WTC11 (cell line): ENCODE data around the gene HTR5A. TPM values are rescaled to one million over a fixed set of nuclear protein-coding genes. Genes with fewer than 3 reads are reported as not detected.

ENCODE experiments used
- ATAC-seq: fragments of 200-7000 bp; cut with Tn5 transposase; 2 replicates; pipeline ENCODE4 v1.10.0; 2021; ENCODE audit warnings: mild to moderate bottlenecking, moderate library complexity
- CTCF ChIA-PET: fragments of 300-600 bp; sonication (Branson Sonifier 250); formaldehyde crosslinking; loops from one replicate; lab custom pipeline; 2021; ENCODE audit warnings: antibody characterized with exemption; lab: Charles Lee
- POLR2A ChIA-PET: fragments of 350-600 bp; sonication (Branson Sonifier 250); formaldehyde crosslinking; loops from one replicate; lab custom pipeline; 2021; ENCODE audit warnings: antibody characterized with exemption; lab: Charles Lee
- DNase-seq: peaks from one replicate; pipeline ENCODE4 v3.0.0; 2021; ENCODE audit warnings: low spot score
- H3K27ac Mint-ChIP-seq: 2 replicates; pipeline ENCODE4 v1.8.0; 2021; ENCODE audit warnings: mixed read lengths
- H3K27me3 Mint-ChIP-seq: 2 replicates; pipeline ENCODE4 v1.8.0; 2021; ENCODE audit warnings: low read depth, mild to moderate bottlenecking, moderate library complexity, mixed read lengths
- H3K36me3 Mint-ChIP-seq: 2 replicates; pipeline ENCODE4 v1.8.0; 2021; ENCODE audit warnings: mixed read lengths
- H3K4me1 Mint-ChIP-seq: 2 replicates; pipeline ENCODE4 v1.8.0; 2022; ENCODE audit warnings: mixed read lengths
- H3K4me3 Mint-ChIP-seq: 2 replicates; pipeline ENCODE4 v1.8.0; 2021; ENCODE audit warnings: mild to moderate bottlenecking, moderate library complexity, mixed read lengths
- H3K9me3 Mint-ChIP-seq: 2 replicates; pipeline ENCODE4 v1.8.0; 2021; ENCODE audit warnings: mixed read lengths
- ETV6 ChIP-seq: sonication (generic); formaldehyde crosslinking; IDR thresholded peaks from 2 replicates; pipeline ENCODE4 v1.8.1; 2022; ENCODE audit warnings: mild to moderate bottlenecking, missing genetic modification reagents
- FOXJ3 ChIP-seq: sonication (generic); formaldehyde crosslinking; IDR thresholded peaks from 2 replicates; pipeline ENCODE4 v1.9.0; 2021; ENCODE audit warnings: missing genetic modification reagents, mild to moderate bottlenecking, borderline replicate concordance
- HMGA2 ChIP-seq: fragments of 250-450 bp; sonication (Bioruptor Pico); IDR thresholded peaks from 2 replicates; pipeline ENCODE4 v1.4.0; 2021; ENCODE audit warnings: mild to moderate bottlenecking, moderate library complexity
- KAT7 ChIP-seq: sonication (generic); formaldehyde crosslinking; IDR thresholded peaks from 2 replicates; pipeline ENCODE4 v1.8.1; 2023; ENCODE audit warnings: missing genetic modification reagents, mild to moderate bottlenecking, borderline replicate concordance
- NR1H2 ChIP-seq: sonication (generic); formaldehyde crosslinking; IDR thresholded peaks from 2 replicates; pipeline ENCODE4 v1.9.0; 2021; ENCODE audit warnings: mild to moderate bottlenecking, moderate library complexity, missing genetic modification reagents
- NR2C2 ChIP-seq: sonication (generic); formaldehyde crosslinking; IDR thresholded peaks from 2 replicates; pipeline ENCODE4 v1.8.0; 2022; ENCODE audit warnings: mild to moderate bottlenecking, missing genetic modification reagents
- OVOL2 ChIP-seq: fragments of 250-450 bp; sonication (Bioruptor Pico); IDR thresholded peaks from 2 replicates; pipeline ENCODE4 v1.9.0; 2021; ENCODE audit warnings: mild to moderate bottlenecking, borderline replicate concordance
- SMAD4 ChIP-seq: sonication (generic); formaldehyde crosslinking; IDR thresholded peaks from 2 replicates; pipeline ENCODE4 v1.8.0; 2022; ENCODE audit warnings: mild to moderate bottlenecking, missing genetic modification reagents
- SP1 ChIP-seq: sonication (generic); formaldehyde crosslinking; conservative IDR thresholded peaks from 2 replicates; pipeline ENCODE4 v1.8.1; 2022; ENCODE audit warnings: missing genetic modification reagents
- ZNF121 ChIP-seq: sonication (generic); formaldehyde crosslinking; IDR thresholded peaks from 2 replicates; pipeline ENCODE4 v1.8.0; 2023; ENCODE audit warnings: missing genetic modification reagents
- ZNF219 ChIP-seq: sonication (generic); formaldehyde crosslinking; IDR thresholded peaks from 2 replicates; pipeline ENCODE4 v1.8.0; 2023; ENCODE audit warnings: missing genetic modification reagents, mild to moderate bottlenecking, borderline replicate concordance
- total RNA-seq: library from RNA; stranded (reverse); gene quantifications from 3 replicates; pipeline ENCODE4 v1.2.3, GENCODE V29; 2021
- TF ChIP-seq, protein P1 (sequence below): sonication (generic); formaldehyde crosslinking; IDR thresholded peaks from 2 replicates; pipeline ENCODE4 v1.8.1; 2022; ENCODE audit warnings: low read depth, missing genetic modification reagents, borderline replicate concordance
- TF ChIP-seq, protein P2 (sequence below): fragments of 250-450 bp; sonication (Bioruptor Pico); IDR thresholded peaks from 2 replicates; pipeline ENCODE4 v1.8.0; 2021; ENCODE audit warnings: mild to moderate bottlenecking
- TF ChIP-seq, protein P3 (sequence below): fragments of 250-450 bp; sonication (Bioruptor Pico); IDR thresholded peaks from 2 replicates; pipeline ENCODE4 v1.9.0; 2021; ENCODE audit warnings: mild to moderate bottlenecking, borderline replicate concordance
- TF ChIP-seq, protein P4 (sequence below): fragments of 250-450 bp; sonication (Bioruptor Pico); IDR thresholded peaks from 2 replicates; pipeline ENCODE4 v1.9.0; 2021; ENCODE audit warnings: moderate library complexity, mild to moderate bottlenecking, inconsistent platforms, borderline replicate concordance
- TF ChIP-seq, protein P5 (sequence below): sonication (generic); formaldehyde crosslinking; IDR thresholded peaks from 2 replicates; pipeline ENCODE4 v1.8.1; 2023; ENCODE audit warnings: mild to moderate bottlenecking, moderate library complexity, missing genetic modification reagents
- TF ChIP-seq, protein P6 (sequence below): sonication (generic); formaldehyde crosslinking; IDR thresholded peaks from 2 replicates; pipeline ENCODE4 v1.8.1; 2022; ENCODE audit warnings: low read depth, mild to moderate bottlenecking, moderate library complexity, missing genetic modification reagents, borderline replicate concordance
- TF ChIP-seq, protein P7 (sequence below): fragments of 200-600 bp; IDR thresholded peaks from 2 replicates; pipeline ENCODE4 v1.8.0; 2022; ENCODE audit warnings: antibody characterized with exemption

Gene HTR5A
- total RNA-seq, 1 experiment from 2014 or later, result not detected

DNA sequence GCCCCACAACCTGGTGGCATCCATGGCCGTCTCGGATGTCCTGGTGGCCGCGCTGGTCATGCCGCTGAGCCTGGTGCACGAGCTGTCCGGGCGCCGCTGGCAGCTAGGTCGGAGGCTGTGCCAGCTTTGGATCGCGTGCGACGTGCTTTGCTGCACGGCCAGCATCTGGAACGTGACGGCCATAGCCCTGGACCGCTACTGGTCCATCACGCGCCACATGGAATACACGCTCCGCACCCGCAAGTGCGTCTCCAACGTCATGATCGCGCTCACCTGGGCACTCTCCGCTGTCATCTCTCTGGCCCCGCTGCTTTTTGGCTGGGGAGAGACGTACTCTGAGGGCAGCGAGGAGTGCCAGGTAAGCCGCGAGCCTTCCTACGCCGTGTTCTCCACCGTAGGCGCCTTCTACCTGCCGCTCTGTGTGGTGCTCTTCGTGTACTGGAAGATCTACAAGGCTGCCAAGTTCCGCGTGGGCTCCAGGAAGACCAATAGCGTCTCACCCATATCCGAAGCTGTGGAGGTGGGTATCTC, 1.1 kb downstream of the HTR5A start:
- no peaks in the 10 kb centered on the region for H3K36me3 Mint-ChIP-seq
- no peaks in the 10 kb centered on the region for H3K9me3 Mint-ChIP-seq
- CTCF ChIA-PET, result no interaction called here
- POLR2A ChIA-PET, result no interaction called here
- peaks cover 27% of the 10 kb centered on the region for H3K27me3 Mint-ChIP-seq
- H3K4me1 Mint-ChIP-seq, result 0 out of 2 replicates have a peak, but pooled peaks cover 5% of the 10 kb centered on the region
- peak overlapping the region; percentile 64 for H3K4me3 Mint-ChIP-seq
- ATAC-seq (no peak), DNase-seq (no peak)
- no peak overlapping the region for H3K27ac Mint-ChIP-seq
- TF ChIP-seq ETV6 (CRISPR knock-in tag) (no peak), SP1 (no peak)

DNA sequence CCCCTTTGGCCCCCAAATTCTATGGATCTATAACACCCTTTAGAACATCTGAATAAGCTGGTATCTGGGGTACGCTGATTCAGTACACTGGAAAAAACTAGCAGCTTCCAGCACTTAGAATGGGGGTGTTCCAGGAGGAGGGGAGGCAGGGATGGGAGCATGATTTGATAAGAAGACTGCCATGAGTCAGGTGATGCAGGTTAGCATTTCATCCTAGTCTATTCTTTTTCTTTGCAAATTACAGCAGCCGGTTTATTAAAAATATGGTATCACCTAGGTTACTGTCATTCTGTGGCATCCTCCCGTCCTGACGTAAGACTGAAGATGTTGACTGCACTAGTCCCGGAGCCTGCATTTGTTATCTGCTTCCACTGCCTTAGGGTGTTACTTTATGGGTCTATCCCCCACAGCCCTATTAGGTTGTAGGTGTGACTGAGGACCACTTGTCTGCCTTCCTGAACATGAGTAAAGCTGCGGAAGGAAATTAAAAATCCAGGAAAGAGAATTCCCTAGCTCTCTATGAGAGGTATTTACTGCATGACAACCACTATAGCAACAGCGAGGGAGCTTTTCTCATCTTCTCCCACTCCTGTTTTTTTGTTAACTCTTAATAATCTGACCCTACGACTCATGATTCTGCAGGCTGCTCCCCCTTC, 1.9 kb downstream of the HTR5A start:
- peaks cover 27% of the 10 kb centered on the region for H3K27me3 Mint-ChIP-seq
- H3K4me3 Mint-ChIP-seq, result no peak overlapping the region
- TF ChIP-seq, protein P1, sequence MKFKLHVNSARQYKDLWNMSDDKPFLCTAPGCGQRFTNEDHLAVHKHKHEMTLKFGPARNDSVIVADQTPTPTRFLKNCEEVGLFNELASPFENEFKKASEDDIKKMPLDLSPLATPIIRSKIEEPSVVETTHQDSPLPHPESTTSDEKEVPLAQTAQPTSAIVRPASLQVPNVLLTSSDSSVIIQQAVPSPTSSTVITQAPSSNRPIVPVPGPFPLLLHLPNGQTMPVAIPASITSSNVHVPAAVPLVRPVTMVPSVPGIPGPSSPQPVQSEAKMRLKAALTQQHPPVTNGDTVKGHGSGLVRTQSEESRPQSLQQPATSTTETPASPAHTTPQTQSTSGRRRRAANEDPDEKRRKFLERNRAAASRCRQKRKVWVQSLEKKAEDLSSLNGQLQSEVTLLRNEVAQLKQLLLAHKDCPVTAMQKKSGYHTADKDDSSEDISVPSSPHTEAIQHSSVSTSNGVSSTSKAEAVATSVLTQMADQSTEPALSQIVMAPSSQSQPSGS (CRISPR knock-in tag), result no peak
- TF ChIP-seq, protein P2, sequence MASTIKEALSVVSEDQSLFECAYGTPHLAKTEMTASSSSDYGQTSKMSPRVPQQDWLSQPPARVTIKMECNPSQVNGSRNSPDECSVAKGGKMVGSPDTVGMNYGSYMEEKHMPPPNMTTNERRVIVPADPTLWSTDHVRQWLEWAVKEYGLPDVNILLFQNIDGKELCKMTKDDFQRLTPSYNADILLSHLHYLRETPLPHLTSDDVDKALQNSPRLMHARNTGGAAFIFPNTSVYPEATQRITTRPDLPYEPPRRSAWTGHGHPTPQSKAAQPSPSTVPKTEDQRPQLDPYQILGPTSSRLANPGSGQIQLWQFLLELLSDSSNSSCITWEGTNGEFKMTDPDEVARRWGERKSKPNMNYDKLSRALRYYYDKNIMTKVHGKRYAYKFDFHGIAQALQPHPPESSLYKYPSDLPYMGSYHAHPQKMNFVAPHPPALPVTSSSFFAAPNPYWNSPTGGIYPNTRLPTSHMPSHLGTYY, result no peak
- no peaks in the 10 kb centered on the region for H3K9me3 Mint-ChIP-seq
- ChIA-PET CTCF (no interaction called here), POLR2A (no interaction called here)
- ATAC-seq (no peak), DNase-seq (no peak)
- no peaks in the 10 kb centered on the region for H3K36me3 Mint-ChIP-seq
- H3K27ac Mint-ChIP-seq, result no peak overlapping the region
- no peaks in the 10 kb centered on the region for H3K4me1 Mint-ChIP-seq

DNA sequence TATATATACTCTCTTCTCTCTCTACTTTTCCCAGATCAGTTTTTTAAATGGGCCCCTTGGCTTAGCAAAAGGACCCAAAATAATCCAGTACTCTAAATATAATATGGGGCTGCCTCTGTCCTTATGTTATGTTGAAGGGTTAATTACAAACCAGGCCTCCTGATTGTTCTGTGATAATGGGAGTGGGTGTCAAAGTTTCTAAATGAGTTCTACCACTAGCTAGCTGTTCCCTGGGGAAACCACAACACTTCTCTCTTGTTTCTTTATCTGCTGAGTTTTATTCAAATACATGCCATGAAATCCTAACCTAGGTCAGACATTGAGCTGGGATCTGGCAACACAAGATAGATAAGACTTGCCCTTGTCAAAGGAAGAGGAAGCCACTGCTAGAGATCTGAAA, 3.8 kb downstream of the HTR5A start:
- Mint-ChIP-seq H3K27me3 (peaks cover 27% of the 10 kb centered on the region), H3K9me3 (no peaks in the 10 kb centered on the region), H3K36me3 (no peaks in the 10 kb centered on the region), H3K4me3 (no peak overlapping the region), H3K4me1 (no peaks in the 10 kb centered on the region), H3K27ac (no peak overlapping the region)
- DNase-seq (no peak), ATAC-seq (no peak)
- POLR2A ChIA-PET, result no interaction called here
- CTCF ChIA-PET, result no interaction called here
- TF ChIP-seq, protein P3, sequence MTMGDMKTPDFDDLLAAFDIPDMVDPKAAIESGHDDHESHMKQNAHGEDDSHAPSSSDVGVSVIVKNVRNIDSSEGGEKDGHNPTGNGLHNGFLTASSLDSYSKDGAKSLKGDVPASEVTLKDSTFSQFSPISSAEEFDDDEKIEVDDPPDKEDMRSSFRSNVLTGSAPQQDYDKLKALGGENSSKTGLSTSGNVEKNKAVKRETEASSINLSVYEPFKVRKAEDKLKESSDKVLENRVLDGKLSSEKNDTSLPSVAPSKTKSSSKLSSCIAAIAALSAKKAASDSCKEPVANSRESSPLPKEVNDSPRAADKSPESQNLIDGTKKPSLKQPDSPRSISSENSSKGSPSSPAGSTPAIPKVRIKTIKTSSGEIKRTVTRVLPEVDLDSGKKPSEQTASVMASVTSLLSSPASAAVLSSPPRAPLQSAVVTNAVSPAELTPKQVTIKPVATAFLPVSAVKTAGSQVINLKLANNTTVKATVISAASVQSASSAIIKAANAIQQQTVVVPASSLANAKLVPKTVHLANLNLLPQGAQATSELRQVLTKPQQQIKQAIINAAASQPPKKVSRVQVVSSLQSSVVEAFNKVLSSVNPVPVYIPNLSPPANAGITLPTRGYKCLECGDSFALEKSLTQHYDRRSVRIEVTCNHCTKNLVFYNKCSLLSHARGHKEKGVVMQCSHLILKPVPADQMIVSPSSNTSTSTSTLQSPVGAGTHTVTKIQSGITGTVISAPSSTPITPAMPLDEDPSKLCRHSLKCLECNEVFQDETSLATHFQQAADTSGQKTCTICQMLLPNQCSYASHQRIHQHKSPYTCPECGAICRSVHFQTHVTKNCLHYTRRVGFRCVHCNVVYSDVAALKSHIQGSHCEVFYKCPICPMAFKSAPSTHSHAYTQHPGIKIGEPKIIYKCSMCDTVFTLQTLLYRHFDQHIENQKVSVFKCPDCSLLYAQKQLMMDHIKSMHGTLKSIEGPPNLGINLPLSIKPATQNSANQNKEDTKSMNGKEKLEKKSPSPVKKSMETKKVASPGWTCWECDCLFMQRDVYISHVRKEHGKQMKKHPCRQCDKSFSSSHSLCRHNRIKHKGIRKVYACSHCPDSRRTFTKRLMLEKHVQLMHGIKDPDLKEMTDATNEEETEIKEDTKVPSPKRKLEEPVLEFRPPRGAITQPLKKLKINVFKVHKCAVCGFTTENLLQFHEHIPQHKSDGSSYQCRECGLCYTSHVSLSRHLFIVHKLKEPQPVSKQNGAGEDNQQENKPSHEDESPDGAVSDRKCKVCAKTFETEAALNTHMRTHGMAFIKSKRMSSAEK, result no peak
- TF ChIP-seq FOXJ3 (CRISPR knock-in tag), result no peak
- TF ChIP-seq NR1H2 (CRISPR knock-in tag), result no peak
- no peak for TF ChIP-seq KAT7 (CRISPR knock-in tag)
- no peak for TF ChIP-seq HMGA2
- TF ChIP-seq ETV6 (CRISPR knock-in tag), result no peak
- TF ChIP-seq, protein P4, sequence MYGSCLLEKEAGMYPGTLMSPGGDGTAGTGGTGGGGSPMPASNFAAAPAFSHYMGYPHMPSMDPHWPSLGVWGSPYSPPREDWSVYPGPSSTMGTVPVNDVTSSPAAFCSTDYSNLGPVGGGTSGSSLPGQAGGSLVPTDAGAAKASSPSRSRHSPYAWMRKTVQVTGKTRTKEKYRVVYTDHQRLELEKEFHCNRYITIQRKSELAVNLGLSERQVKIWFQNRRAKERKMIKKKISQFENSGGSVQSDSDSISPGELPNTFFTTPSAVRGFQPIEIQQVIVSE, result no peak
- no peak for TF ChIP-seq SMAD4 (CRISPR knock-in tag)
- TF ChIP-seq, protein P5, sequence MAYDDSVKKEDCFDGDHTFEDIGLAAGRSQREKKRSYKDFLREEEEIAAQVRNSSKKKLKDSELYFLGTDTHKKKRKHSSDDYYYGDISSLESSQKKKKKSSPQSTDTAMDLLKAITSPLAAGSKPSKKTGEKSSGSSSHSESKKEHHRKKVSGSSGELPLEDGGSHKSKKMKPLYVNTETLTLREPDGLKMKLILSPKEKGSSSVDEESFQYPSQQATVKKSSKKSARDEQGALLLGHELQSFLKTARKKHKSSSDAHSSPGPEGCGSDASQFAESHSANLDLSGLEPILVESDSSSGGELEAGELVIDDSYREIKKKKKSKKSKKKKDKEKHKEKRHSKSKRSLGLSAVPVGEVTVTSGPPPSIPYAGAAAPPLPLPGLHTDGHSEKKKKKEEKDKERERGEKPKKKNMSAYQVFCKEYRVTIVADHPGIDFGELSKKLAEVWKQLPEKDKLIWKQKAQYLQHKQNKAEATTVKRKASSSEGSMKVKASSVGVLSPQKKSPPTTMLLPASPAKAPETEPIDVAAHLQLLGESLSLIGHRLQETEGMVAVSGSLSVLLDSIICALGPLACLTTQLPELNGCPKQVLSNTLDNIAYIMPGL, result no peak
- no peak for TF ChIP-seq ZNF121
- TF ChIP-seq OVOL2 (CRISPR knock-in tag), result no peak
- TF ChIP-seq, protein P6, sequence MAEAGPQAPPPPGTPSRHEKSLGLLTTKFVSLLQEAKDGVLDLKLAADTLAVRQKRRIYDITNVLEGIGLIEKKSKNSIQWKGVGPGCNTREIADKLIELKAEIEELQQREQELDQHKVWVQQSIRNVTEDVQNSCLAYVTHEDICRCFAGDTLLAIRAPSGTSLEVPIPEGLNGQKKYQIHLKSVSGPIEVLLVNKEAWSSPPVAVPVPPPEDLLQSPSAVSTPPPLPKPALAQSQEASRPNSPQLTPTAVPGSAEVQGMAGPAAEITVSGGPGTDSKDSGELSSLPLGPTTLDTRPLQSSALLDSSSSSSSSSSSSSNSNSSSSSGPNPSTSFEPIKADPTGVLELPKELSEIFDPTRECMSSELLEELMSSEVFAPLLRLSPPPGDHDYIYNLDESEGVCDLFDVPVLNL (CRISPR knock-in tag), result no peak
- no peak for TF ChIP-seq ZNF219
- no peak for TF ChIP-seq NR2C2 (CRISPR knock-in tag)
- TF ChIP-seq, protein P7, sequence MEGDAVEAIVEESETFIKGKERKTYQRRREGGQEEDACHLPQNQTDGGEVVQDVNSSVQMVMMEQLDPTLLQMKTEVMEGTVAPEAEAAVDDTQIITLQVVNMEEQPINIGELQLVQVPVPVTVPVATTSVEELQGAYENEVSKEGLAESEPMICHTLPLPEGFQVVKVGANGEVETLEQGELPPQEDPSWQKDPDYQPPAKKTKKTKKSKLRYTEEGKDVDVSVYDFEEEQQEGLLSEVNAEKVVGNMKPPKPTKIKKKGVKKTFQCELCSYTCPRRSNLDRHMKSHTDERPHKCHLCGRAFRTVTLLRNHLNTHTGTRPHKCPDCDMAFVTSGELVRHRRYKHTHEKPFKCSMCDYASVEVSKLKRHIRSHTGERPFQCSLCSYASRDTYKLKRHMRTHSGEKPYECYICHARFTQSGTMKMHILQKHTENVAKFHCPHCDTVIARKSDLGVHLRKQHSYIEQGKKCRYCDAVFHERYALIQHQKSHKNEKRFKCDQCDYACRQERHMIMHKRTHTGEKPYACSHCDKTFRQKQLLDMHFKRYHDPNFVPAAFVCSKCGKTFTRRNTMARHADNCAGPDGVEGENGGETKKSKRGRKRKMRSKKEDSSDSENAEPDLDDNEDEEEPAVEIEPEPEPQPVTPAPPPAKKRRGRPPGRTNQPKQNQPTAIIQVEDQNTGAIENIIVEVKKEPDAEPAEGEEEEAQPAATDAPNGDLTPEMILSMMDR, result no peak
